Peyer's patch (tissue), 4 donors: Measurements from ENCODE around the gene LRRTM3. TPM values are rescaled to one million over a fixed set of nuclear protein-coding genes. Genes with fewer than 3 reads are reported as not detected.

ENCODE experiments used
- DNase-seq, 3 donors: peaks; one replicate each; pipeline ENCODE4 v3.0.0-alpha.2; 2017 to 2019
- H3K27ac ChIP-seq, 4 donors: fragments of 200-600 bp; sonication (generic); one replicate each; pipeline ENCODE4 v1.5.1; 2016 to 2019
- H3K27me3 ChIP-seq, 2 donors: fragments of 200-600 bp; sonication (generic); one replicate each; pipeline ENCODE4 v1.5.1; 2019
- H3K36me3 ChIP-seq, 3 donors: fragments of 200-600 bp; sonication (generic); one replicate each; pipeline ENCODE4 v1.5.1; 2016 to 2019
- H3K4me1 ChIP-seq, 4 donors: fragments of 200-600 bp; sonication (generic); one replicate each; pipeline ENCODE4 v1.5.1; 2016 to 2019
- H3K4me3 ChIP-seq, 4 donors: fragments of 200-600 bp; sonication (generic); 1 replicate in 3 of 4; 2 replicates in 1 of 4; pipeline ENCODE4 v1.5.1; 2016 to 2019; ENCODE audit warnings: mild to moderate bottlenecking in 1 of 4
- H3K9me3 ChIP-seq, 4 donors: fragments of 200-600 bp; sonication (generic); one replicate each; pipeline ENCODE4 v1.5.1; 2016 to 2019; ENCODE audit warnings: mild to moderate bottlenecking in 1 of 4
- POLR2A ChIP-seq, 2 donors: fragments of 450-650 bp; IDR thresholded peaks; one replicate each; pipeline ENCODE4 v1.5.1; 2017; ENCODE audit warnings: antibody characterized with exemption in 2 of 2, mild to moderate bottlenecking in 2 of 2, moderate library complexity in 2 of 2
- total RNA-seq, 4 donors: library from RNA; depleted of rRNA; stranded (reverse); fragments of >200 nt; gene quantifications; one replicate each; pipeline ENCODE4 v1.1.0, GENCODE V29; 2016
- TF ChIP-seq, protein P1 (sequence below), 6 experiments: fragments of 450-650 bp in 4 of 6; fragments of 200-600 bp in 2 of 6; sonication (generic) in 1 of 6; IDR thresholded peaks; one replicate each; pipeline ENCODE4 v1.5.1; 2017 to 2019; ENCODE audit warnings: antibody characterized with exemption in 6 of 6, mild to moderate bottlenecking in 3 of 6, moderate library complexity in 1 of 6

LRRTM3 gene
- total RNA-seq, 4 donors from 2014 or later = not detected

DNA sequence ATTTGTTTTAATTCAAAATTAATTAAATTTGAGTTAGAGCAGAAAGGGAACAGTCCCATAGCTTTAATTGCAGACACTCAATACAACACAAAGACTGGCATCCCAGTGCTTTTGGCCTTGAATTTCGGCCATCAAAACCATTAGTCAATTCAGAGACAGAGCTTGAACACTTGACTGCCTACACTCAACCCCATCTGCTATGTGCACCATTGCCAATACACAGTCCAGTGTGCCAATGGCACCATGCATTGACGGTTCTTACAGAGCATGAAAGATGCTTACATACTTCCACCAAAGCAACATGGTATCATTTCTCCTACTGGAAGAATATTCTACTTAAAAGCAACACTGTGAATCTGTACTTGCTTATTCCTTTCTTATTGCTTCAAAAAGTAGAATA is 43.6 kb upstream of the LRRTM3 start:
- H3K27me3 ChIP-seq = no peaks in the 10 kb centered on the region
- no peak for TF ChIP-seq POLR2A (IDR thresholded peaks at IDR 0.05)
- TF ChIP-seq, protein P1, sequence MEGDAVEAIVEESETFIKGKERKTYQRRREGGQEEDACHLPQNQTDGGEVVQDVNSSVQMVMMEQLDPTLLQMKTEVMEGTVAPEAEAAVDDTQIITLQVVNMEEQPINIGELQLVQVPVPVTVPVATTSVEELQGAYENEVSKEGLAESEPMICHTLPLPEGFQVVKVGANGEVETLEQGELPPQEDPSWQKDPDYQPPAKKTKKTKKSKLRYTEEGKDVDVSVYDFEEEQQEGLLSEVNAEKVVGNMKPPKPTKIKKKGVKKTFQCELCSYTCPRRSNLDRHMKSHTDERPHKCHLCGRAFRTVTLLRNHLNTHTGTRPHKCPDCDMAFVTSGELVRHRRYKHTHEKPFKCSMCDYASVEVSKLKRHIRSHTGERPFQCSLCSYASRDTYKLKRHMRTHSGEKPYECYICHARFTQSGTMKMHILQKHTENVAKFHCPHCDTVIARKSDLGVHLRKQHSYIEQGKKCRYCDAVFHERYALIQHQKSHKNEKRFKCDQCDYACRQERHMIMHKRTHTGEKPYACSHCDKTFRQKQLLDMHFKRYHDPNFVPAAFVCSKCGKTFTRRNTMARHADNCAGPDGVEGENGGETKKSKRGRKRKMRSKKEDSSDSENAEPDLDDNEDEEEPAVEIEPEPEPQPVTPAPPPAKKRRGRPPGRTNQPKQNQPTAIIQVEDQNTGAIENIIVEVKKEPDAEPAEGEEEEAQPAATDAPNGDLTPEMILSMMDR (IDR thresholded peaks at IDR 0.05) = no peak

DNA sequence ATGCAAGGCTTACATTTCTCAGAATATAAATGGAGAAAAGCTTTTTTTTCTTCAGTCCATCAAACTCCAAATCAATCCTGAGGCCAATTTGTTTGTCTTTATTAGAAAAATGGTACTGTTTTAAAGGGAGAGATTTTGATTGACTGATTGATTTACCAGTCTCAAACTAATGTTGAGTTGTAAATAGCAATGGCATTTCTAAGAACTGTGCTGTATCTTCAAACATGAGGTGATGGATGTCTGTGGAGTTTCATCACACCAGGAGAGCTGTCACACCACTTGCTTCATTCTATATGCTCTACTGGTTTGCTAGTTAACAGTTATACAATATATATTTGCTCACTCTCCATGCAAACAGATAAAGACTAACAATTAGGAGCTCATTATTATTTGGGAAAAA is 39.0 kb upstream of the LRRTM3 start:
- Histone ChIP-seq H3K9me3 (no peaks in the 10 kb centered on the region), H3K4me3 (no peak overlapping the region), H3K4me1 (no peaks in the 10 kb centered on the region), H3K27ac (no peak overlapping the region), H3K27me3 (no peaks in the 10 kb centered on the region), H3K36me3 (no peaks in the 10 kb centered on the region)
- no peak for DNase-seq
- no peak for TF ChIP-seq POLR2A (IDR thresholded peaks at IDR 0.05)
- TF ChIP-seq, protein P1 (IDR thresholded peaks at IDR 0.05) = no peak

More for the DNA sequence above, 43.6 kb upstream of the LRRTM3 start:
- H3K4me1 ChIP-seq = no peaks in the 10 kb centered on the region
- H3K4me3 ChIP-seq = no peak overlapping the region
- H3K9me3 ChIP-seq = no peaks in the 10 kb centered on the region
- no peaks in the 10 kb centered on the region for H3K36me3 ChIP-seq
- DNase-seq = no peak
- H3K27ac ChIP-seq = no peak overlapping the region

DNA sequence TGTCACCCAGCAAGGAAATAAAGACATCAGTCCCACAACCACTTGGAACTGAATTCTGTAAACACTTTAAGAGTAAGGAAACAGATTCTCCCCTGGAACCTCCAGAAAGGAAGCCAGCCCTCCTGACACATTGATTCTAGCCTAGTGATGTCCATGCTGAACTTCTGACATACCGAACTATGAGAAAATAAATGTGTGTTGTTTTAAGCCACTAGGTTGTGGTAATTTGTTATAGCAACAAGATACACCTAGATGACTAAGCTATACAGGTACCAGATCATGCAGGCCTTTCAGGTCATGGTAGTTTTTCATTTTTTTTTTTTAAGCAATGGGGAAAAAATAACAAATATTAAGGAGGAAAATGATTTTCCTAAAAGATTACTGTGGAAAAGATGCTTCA is 37.6 kb upstream of the LRRTM3 start:
- H3K4me1 ChIP-seq = no peaks in the 10 kb centered on the region
- no peaks in the 10 kb centered on the region for H3K36me3 ChIP-seq
- no peak for TF ChIP-seq POLR2A (IDR thresholded peaks at IDR 0.05)
- TF ChIP-seq, protein P1 (IDR thresholded peaks at IDR 0.05) = no peak
- DNase-seq = no peak
- no peaks in the 10 kb centered on the region for H3K27me3 ChIP-seq
- H3K9me3 ChIP-seq = no peaks in the 10 kb centered on the region
- no peak overlapping the region for H3K27ac ChIP-seq
- no peak overlapping the region for H3K4me3 ChIP-seq

DNA sequence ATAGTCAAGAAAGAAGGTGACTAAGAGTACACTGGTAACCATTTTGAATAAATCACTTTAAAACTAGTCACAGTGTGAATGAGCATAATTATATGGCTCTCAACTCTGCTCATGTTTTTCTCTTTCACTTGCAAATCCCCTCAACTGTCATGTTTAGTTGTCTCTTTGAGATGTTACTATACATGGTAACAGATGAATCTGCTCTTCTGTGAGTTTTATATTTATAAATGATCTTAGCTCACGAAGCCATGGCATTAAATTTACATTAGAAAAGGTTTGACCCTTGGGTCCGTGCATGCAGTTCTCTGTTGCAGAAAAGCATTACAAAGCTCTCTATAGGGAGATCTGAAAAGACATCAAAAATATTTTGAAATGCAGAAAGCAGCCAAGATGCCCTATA is 33.0 kb upstream of the LRRTM3 start:
- TF ChIP-seq, protein P1 (IDR thresholded peaks at IDR 0.05) = no peak
- H3K36me3 ChIP-seq = no peaks in the 10 kb centered on the region
- no peak overlapping the region for H3K4me3 ChIP-seq

DNA sequence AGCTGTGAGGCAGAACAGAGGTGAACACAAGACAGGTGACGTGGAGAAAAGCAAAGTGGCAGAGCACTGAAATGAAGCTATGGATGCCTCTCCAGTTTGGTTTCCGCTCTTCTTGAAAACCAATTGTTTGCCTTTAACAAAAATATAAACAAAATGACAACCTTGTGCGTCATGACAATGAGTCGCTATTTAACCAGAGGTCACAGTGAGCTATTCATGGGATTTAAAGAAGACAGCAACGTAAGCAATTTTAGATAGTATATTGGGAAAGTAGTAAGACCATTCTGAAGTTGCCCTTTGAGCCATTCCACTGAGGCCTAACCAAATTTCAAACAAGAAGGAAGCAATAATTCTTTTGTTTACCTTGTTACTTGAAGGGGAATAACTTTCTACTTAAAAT is 15.2 kb upstream of the LRRTM3 start:
- Histone ChIP-seq H3K27me3 (no peaks in the 10 kb centered on the region), H3K9me3 (no peaks in the 10 kb centered on the region), H3K4me3 (no peak overlapping the region), H3K27ac (no peak overlapping the region), H3K36me3 (no peaks in the 10 kb centered on the region), H3K4me1 (no peaks in the 10 kb centered on the region)
- no peak for TF ChIP-seq POLR2A (IDR thresholded peaks at IDR 0.05)
- TF ChIP-seq, protein P1 (IDR thresholded peaks at IDR 0.05) = no peak
- DNase-seq = no peak

More for the DNA sequence above, 33.0 kb upstream of the LRRTM3 start:
- H3K4me1 ChIP-seq = no peaks in the 10 kb centered on the region
- no peaks in the 10 kb centered on the region for H3K27me3 ChIP-seq
- no peaks in the 10 kb centered on the region for H3K9me3 ChIP-seq
- H3K27ac ChIP-seq = no peak overlapping the region
- no peak for DNase-seq

DNA sequence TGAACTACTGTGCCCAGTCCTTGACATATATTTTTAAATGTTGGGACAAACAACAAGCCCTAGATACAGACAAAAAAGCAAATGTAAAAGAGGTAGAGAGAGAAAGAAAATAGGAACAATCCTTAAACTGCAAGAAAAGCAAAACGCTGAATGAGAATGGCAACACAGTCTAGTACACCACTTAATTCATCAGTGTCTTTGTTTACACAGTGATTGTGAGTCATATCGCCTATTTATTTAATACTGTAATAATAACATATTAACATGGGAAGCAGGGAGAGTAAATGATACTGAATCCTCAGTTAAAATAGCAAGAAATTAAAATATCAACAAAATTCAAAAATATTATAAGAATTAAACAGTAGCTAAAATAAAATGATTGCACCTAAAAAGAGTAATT is 9.8 kb upstream of the LRRTM3 start:
- H3K4me1 ChIP-seq = no peaks in the 10 kb centered on the region
- H3K27me3 ChIP-seq = no peaks in the 10 kb centered on the region
- no peak for DNase-seq
- H3K27ac ChIP-seq = no peak overlapping the region
- no peaks in the 10 kb centered on the region for H3K36me3 ChIP-seq
- H3K4me3 ChIP-seq = no peak overlapping the region
- no peaks in the 10 kb centered on the region for H3K9me3 ChIP-seq
- TF ChIP-seq, protein P1 (IDR thresholded peaks at IDR 0.05) = no peak
- no peak for TF ChIP-seq POLR2A (IDR thresholded peaks at IDR 0.05)
